ENCODE results near the gene HMX1. TPM values are rescaled to one million over a fixed set of nuclear protein-coding genes. Genes with fewer than 3 reads are reported as not detected.

The HMX1 gene
- total RNA-seq, 8 experiments from 2014 or later, result 0.13 to 4.4 (median 0.43) TPM; not detected in 3

DNA sequence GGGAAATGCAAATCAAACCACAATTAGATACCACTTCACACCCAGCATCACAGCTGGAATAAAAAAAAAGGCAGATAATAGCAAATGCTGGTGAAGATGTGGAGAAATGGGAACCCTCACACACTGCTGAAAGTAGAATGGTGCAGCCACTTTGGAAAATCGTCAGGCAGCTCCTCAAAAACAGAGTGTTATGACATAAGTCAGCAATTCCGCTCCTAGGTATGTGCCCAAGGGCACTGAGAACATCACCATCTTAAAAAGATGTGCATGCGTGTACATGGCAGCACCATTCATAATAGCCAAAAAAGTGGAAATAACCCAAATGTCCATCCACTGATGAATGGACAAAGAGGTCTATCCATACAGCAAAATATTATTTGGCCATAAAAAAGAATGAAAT lies 28.0 kb downstream of the HMX1 start:
- 0 to 83% (median 53%) methylated on average over 2 to 3 of the region's 3 CpGs; no CpG with 5 or more reads in 4 of the 10 experiments for WGBS, 10 experiments
- in situ Hi-C loops (cut with MboI; ENCODE audit: low pct_unique_long_range_greater_than_20kb in 2 of 9, low sequenced_read_pairs in 9 of 9, unreplicated experiment in 9 of 9), result no loop called here

DNA sequence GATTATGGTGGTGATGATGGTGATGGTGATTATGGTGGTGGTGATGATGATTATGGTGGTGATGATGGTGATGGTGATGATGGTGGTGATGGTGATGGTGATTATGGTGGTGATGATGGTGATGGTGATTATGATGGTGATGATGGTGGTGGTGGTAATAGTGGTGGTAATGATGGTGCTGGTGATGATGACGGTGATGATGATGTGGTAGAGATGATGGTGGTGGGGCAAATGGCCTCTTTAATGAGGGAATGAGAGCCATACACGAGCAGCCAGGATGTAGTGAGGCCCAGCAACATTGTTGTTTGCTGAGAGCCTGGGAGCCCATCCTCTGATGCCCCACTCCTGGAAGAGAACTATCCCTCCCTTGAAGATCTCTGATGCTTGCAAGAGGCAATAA lies 29.0 kb downstream of the HMX1 start:
- H3K4me3 ChIP-seq, result no peak overlapping the region
- 0 to 72% (median 14%) methylated on average over 1 to 2 of the region's 2 CpGs; no CpG with 5 or more reads in 5 of the 10 experiments for WGBS, 10 experiments
- H3K4me1 ChIP-seq (replicated peaks in 1 of 2), result no peaks in the 10 kb centered on the region
- ATAC-seq (replicated peaks in 6 of 8), result no peak
- in situ Hi-C loops (cut with MboI; ENCODE audit: low pct_unique_long_range_greater_than_20kb in 2 of 9, low sequenced_read_pairs in 9 of 9, unreplicated experiment in 9 of 9), result no loop called here
- H3K27ac ChIP-seq, result no peak overlapping the region

More for the DNA sequence above, 28.0 kb downstream of the HMX1 start:
- no peak for ATAC-seq (replicated peaks in 6 of 8)
- no peak overlapping the region for H3K27ac ChIP-seq
- no peak overlapping the region for H3K4me3 ChIP-seq
- H3K4me1 ChIP-seq (replicated peaks in 1 of 2), result no peaks in the 10 kb centered on the region

- H3K27ac ChIP-seq, result no peak overlapping the region
- no peaks in the 10 kb centered on the region for H3K4me1 ChIP-seq (replicated peaks in 1 of 2)
- 45 to 100% (median 63%) methylated on average over 2 to 3 of the region's 3 CpGs; no CpG with 5 or more reads in 2 of the 10 experiments for WGBS, 10 experiments
- in situ Hi-C loops (cut with MboI; ENCODE audit: low pct_unique_long_range_greater_than_20kb in 2 of 9, low sequenced_read_pairs in 9 of 9, unreplicated experiment in 9 of 9), result no loop called here
- H3K4me3 ChIP-seq, result no peak overlapping the region
- no peak for ATAC-seq (replicated peaks in 6 of 8)
Observed at GRCh38 chr4:8841678-8842268, 29.9 kb downstream of the HMX1 start.

- Histone ChIP-seq H3K4me1 (replicated peaks in 1 of 2) (no peaks in the 10 kb centered on the region), H3K4me3 (no peak overlapping the region), H3K27ac (no peak overlapping the region)
- no peak for ATAC-seq (replicated peaks in 6 of 8)
- in situ Hi-C loops (cut with MboI; ENCODE audit: low pct_unique_long_range_greater_than_20kb in 2 of 9, low sequenced_read_pairs in 9 of 9, unreplicated experiment in 9 of 9), result no loop called here
- WGBS, 10 experiments, result 35 to 64% (median 40%) methylated on average over 1 to 5 of the region's 14 CpGs; no CpG with 5 or more reads in 5 of the 10 experiments
Observed at GRCh38 chr4:8840816-8841455, 30.7 kb downstream of the HMX1 start.

- H3K4me1 ChIP-seq (replicated peaks in 1 of 2), result no peaks in the 10 kb centered on the region
- H3K27ac ChIP-seq, result no peak overlapping the region
- no peak overlapping the region for H3K4me3 ChIP-seq
- in situ Hi-C loops (cut with MboI; ENCODE audit: low pct_unique_long_range_greater_than_20kb in 2 of 9, low sequenced_read_pairs in 9 of 9, unreplicated experiment in 9 of 9), result no loop called here
- whole genome bisulfite sequencing, 10 experiments, result 0 to 83% (median 69%) methylated on average over 1 to 2 of the region's 10 CpGs; no CpG with 5 or more reads in 6 of the 10 experiments
- ATAC-seq (replicated peaks in 6 of 8), result no peak
Observed at GRCh38 chr4:8840006-8840793, 31.4 kb downstream of the HMX1 start.

- Histone ChIP-seq H3K4me3 (no peak overlapping the region), H3K4me1 (replicated peaks in 1 of 2) (no peaks in the 10 kb centered on the region), H3K27ac (no peak overlapping the region)
- in situ Hi-C loops (cut with MboI; ENCODE audit: low pct_unique_long_range_greater_than_20kb in 2 of 9, low sequenced_read_pairs in 9 of 9, unreplicated experiment in 9 of 9), result no loop called here
- 20 to 84% (median 60%) methylated on average over 1 to 6 of the region's 22 CpGs; no CpG with 5 or more reads in 5 of the 10 experiments for WGBS, 10 experiments
- no peak for ATAC-seq (replicated peaks in 6 of 8)
Observed at GRCh38 chr4:8838961-8839431, 32.6 kb downstream of the HMX1 start.

DNA sequence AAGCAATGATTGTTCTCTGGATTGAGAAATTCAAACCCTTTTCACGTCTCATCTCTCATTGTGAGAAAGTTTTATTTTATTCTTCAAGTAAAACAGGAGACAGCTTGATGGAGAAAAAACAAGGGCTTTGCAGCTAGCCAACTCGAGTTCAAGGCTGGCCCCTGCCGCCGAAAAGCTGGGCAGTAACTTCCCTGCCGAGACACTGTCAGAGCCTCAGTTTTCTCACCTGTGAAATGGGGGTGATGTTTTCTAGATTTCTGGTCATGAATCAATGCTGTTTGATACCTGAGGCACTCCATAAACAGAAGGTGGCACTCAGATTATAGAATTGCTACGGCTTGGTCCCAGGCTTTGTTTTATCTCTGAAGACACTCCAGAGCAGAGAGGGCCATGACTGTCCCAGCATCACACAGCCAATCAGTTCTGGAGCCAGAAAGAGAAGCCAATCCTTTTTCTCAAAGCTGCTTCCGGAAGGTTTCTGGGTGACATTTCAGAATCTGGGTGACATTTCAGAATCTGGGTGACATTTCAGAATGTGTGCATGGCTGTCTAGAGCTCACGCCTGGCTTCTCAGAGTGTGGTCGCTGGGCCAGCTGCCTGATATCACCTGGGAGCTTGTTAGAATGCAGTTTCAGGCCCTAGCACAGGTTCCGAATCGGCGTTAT lies 33.2 kb downstream of the HMX1 start:
- Histone ChIP-seq H3K4me3 (no peak overlapping the region), H3K27ac (no peak overlapping the region), H3K4me1 (replicated peaks in 1 of 2) (no peaks in the 10 kb centered on the region)
- no peak for ATAC-seq (replicated peaks in 6 of 8)
- 10 to 86% (median 71%) methylated on average over 1 to 7 of the region's 12 CpGs; no CpG with 5 or more reads in 1 of the 10 experiments for WGBS, 10 experiments
- in situ Hi-C loops (cut with MboI; ENCODE audit: low pct_unique_long_range_greater_than_20kb in 2 of 9, low sequenced_read_pairs in 9 of 9, unreplicated experiment in 9 of 9), result no loop called here

GRCh38 chr4:8837181-8837841 lies 34.3 kb downstream of the HMX1 start:
- 26 to 40% (median 36%) methylated on average over 1 to 13 of the region's 19 CpGs; no CpG with 5 or more reads in 3 of the 10 experiments for whole genome bisulfite sequencing, 10 experiments
- H3K4me3 ChIP-seq, result no peak overlapping the region
- no peaks in the 10 kb centered on the region for H3K4me1 ChIP-seq (replicated peaks in 1 of 2)
- ATAC-seq (replicated peaks in 6 of 8), result no peak
- in situ Hi-C loops (cut with MboI; ENCODE audit: low pct_unique_long_range_greater_than_20kb in 2 of 9, low sequenced_read_pairs in 9 of 9, unreplicated experiment in 9 of 9), result no loop called here
- no peak overlapping the region for H3K27ac ChIP-seq

DNA sequence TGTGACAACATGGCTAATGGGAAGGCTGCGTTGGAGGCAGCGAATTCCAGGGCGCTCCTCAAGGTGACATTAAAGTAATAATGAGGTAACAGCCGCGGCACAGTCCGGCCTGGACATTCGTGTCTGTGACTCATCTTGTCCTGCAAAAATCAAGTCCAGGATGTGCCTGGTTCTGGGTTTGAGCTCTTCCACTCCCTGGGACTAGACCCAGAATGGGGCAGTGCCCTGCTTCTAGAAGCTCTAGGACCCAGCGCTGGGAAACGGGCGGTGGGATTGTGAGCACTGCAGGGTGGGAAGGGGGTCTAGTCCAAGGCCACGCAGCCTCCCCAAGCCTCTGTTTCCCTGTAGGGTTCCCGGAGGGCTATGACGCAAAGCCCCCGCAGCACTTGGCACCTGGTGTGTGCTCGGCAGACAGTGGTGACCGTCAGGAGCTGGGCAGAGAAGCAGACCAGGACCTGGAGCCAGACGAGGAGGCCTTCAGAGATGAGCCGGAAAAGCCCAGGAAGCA lies 34.9 kb downstream of the HMX1 start:
- no peak for ATAC-seq (replicated peaks in 6 of 8)
- in situ Hi-C loops (cut with MboI; ENCODE audit: low pct_unique_long_range_greater_than_20kb in 2 of 9, low sequenced_read_pairs in 9 of 9, unreplicated experiment in 9 of 9), result no loop called here
- Histone ChIP-seq H3K4me3 (no peak overlapping the region), H3K4me1 (replicated peaks in 1 of 2) (no peaks in the 10 kb centered on the region), H3K27ac (no peak overlapping the region)
- WGBS, 10 experiments, result 60 to 94% (median 82%) methylated on average over 2 to 12 of the region's 18 CpGs; no CpG with 5 or more reads in 5 of the 10 experiments

GRCh38 chr4:8835521-8836365 lies 35.9 kb downstream of the HMX1 start:
- in situ Hi-C loops (cut with MboI; ENCODE audit: low pct_unique_long_range_greater_than_20kb in 2 of 9, low sequenced_read_pairs in 9 of 9, unreplicated experiment in 9 of 9), result no loop called here
- Histone ChIP-seq H3K27ac (no peak overlapping the region), H3K4me1 (replicated peaks in 1 of 2) (no peaks in the 10 kb centered on the region), H3K4me3 (no peak overlapping the region)
- 30 to 100% (median 74%) methylated on average over 1 to 7 of the region's 15 CpGs; no CpG with 5 or more reads in 6 of the 10 experiments for WGBS, 10 experiments
- no peak for ATAC-seq (replicated peaks in 6 of 8)

DNA sequence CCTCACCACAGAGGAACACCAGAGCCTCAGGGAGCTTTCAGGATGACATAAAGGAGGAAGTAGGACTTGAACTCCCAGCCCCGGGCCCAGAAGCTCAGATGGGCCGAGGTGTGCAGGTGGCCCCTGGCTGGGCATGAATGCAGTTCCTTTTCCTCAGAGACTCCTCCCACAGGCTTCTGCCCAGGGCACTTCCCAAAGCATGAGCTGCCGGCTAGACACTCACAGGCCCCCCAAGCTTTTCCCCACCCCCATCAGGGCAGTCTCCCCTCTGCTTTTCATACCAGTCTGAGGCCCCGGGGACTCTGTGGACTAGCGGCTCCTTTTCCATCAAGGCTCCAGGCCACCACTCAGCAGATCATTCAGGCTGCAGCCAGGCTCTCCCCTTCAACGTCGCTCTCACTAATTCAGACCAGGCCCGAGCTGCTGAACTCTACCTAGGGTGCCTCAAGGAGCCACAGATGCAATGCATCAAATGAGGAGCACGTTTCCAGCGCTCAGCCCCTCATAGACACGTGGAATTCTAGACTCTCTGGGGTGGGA lies 36.9 kb downstream of the HMX1 start:
- in situ Hi-C loops (cut with MboI; ENCODE audit: low pct_unique_long_range_greater_than_20kb in 2 of 9, low sequenced_read_pairs in 9 of 9, unreplicated experiment in 9 of 9), result no loop called here
- no peak for ATAC-seq (replicated peaks in 6 of 8)
- 0 to 100% (median 40%) methylated on average over 1 to 4 of the region's 11 CpGs; no CpG with 5 or more reads in 5 of the 10 experiments for WGBS, 10 experiments

More for the DNA sequence above, 36.9 kb downstream of the HMX1 start:
- Histone ChIP-seq H3K27ac (no peak overlapping the region), H3K4me1 (replicated peaks in 1 of 2) (no peaks in the 10 kb centered on the region), H3K4me3 (no peak overlapping the region)

Measured in motor neuron (in vitro differentiated cells).